Renal pelvis (tissue), 4 donors: Measurements from ENCODE around the gene LUC7L3. TPM values are rescaled to one million over a fixed set of nuclear protein-coding genes. Genes with fewer than 3 reads are reported as not detected.
A peak's percentile ranks its signal among the peaks of the same experiment; 100 is the strongest.
"Not testable (repeated sequence)": the region's sequence is repeated elsewhere in the genome, so short reads cannot be mapped to it uniquely, and the experiment has no call there.

Experiments
- DNase-seq: peaks from one replicate; pipeline ENCODE4 v3.0.0-alpha.2; 2013
- polyA plus RNA-seq, 3 donors: library from polyadenylated mRNA; unstranded; fragments of 120-200 nt; gene quantifications; one replicate each; pipeline ENCODE4 v1.2.1, GENCODE V29; 2013; ENCODE audit not compliant: insufficient read length in 3 of 3

Gene LUC7L3
- polyA plus RNA-seq, 3 donors, result 539 to 647 (median 601) TPM

DNA sequence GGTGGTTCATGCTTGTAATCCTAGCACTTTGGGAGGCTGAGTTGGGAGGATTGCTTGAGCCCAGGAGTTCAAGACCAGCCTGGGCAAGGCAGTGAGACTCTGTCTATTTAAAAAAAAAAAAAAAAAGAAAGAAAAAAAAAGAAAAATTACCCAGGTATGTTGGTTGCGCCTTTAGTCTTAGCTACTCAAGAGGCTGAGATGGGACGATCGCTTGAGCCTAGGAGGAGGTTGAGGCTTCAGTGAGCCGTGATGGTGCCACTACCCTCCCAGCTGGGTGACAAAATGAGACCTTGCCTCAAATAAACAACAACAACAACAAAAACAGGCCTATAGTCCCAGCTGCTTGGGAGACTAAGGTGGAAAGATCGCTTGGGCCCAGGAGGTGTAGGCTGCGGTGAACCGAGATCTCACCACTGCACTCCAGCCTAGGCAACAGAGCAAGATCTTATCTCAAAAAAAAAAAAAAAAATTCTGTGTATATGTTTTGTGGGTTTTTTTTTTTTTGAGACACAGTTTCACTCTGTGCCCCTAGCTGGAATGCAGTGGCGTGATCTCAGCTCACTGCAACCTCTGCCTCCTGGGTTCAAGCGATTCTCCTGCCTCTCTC, 60.4 kb downstream of the LUC7L3 start:
- no peak for DNase-seq

DNA sequence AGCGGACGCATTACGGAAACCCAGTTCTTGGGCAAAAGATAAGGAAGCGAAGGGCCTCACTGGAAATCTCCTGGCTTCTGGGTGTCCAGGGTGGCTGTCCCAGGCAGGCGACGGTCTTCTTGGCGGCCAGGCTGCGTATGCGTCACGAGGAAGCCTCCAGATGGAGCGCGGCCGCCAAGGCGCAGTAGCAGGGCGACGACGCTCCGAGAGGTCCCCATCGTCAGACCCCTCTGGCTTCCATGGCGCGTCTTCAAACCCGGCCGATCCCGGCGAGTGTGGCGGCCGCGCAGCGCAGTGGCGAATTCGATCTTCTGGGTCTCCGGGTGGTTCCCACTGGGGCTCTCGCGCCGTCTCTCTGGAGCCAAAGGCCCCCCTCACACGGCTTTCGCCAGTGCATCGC, 61.8 kb downstream of the LUC7L3 start:
- DNase-seq, result no peak

DNA sequence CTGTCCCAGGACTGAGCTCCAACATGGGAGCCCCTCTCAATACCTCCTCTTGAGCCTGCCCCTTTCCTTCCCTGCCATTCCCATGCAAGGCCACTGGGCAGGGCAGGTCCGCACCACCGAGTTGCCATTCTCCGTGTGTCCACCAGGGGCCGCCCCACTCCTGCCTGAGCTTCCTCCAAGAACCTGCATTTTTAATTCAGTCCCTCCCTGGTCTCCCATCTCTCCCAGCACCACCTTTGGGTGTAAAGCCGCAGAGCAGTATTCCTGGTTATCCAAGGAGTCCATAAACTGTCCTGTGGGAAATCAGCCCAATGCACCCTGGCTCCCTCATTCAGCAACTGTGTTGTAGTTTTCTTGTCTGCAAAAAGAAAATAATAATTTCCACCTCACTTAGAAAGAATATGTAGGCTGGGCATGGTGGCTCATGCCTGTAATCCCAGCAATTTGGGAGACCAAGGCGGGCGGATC, 63.8 kb downstream of the LUC7L3 start:
- DNase-seq, result peak; percentile 78

DNA sequence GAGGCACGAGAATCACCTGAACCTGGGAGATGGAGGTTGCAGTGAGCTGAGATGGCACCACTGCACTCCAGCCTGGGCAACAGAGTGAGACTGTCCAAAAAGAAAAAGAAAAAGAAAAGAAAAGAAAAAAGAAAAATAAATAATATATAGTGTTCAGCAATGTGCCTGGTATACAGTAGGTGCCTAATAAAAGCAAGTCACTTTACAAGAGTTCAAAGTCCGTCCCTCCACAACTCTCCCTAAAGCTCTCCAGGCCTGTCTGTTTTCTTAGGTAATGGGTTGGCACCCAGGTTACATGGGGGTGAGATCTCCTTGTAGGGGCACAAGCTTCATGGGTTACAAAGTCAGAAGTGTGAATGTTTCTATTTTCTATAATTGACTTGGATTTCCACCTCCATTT, 64.5 kb downstream of the LUC7L3 start:
- no peak for DNase-seq

DNA sequence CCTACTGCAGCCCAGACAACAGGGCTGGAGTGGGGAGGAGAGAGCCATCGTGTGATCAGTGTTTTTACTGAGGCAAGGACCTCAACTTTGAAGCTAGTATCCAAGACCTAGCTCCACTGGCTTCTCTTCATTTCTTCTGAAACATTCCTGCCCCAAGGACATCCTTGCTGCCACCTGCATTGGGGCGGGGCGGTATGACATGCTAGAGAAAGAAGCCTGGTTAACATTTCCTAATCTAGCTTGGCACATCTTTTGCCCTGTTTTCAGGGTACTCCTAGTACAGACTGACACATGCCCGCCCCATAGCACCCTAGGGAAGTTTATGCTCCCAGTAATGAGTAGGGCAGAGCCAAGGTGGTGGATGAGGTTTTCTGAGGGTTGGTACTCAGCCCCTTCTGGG, 65.7 kb downstream of the LUC7L3 start:
- no peak for DNase-seq

DNA sequence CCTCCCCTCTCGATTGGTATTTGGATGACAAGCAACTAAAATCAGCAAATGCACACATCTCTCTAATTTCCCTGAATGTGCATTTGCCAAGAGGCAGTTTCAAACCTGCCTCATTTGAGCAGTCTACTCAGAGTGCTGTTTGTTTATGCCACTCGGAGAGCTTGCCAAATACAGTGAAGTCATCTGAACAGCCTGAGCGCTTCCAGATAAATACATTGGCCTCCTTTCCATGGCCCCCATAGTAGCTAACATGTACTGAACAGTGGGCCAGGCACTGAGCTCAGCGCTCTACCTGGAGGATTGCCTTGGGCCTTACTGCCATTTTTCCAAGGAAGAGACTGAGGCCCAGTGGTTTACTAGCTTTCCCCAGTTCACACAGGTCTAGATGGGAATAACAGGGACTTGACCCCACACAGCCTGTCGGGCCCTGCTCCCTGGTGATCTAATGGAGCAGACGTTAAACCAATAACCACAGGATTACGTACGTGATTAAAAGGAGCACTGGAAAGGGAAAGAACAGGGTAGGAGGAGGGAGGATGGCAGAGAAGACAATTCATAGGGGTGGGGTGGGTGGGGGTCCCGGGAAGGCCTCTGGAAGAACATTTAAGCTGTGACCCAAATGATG, 66.7 kb downstream of the LUC7L3 start:
- DNase-seq, result no peak

DNA sequence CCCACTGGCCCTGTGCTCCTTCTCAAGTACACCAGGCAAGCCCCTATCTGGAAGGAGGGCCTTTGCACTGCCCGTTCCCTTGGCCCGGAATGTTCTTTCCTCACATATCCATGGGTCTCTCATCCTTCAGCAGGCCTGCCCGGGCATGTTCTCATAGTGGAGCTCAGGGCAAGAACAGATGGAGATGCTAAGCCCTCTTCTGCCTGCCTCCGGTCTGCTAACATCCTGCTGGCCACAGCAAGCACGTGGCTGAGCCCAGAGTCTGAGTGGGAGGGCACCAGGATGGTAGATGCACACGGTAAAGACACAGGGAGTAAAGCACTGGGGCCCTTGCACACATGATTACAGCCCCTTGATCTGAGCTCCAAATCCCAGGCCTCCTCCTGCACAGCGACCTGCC, 67.7 kb downstream of the LUC7L3 start:
- DNase-seq, result no peak

DNA sequence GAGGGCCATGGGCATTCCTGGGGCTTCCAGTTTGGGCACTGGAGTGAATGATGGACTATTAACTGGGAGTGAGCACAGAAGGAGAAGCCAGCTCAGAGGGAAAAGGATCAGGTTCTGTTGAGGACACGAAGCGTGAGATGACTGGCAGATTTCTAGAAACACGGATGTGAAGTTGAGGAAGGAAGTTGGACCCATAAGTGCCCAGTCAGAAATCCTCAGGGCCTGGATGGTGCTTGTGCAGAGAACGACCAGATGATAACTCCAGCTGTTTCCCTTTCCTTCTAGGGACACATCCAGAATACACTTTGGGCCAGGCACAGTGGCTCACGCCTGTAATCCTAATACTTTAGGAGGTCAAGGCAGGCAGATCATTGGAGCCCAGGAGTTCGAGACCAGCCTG, 71.2 kb downstream of the LUC7L3 start:
- DNase-seq, result no peak

DNA sequence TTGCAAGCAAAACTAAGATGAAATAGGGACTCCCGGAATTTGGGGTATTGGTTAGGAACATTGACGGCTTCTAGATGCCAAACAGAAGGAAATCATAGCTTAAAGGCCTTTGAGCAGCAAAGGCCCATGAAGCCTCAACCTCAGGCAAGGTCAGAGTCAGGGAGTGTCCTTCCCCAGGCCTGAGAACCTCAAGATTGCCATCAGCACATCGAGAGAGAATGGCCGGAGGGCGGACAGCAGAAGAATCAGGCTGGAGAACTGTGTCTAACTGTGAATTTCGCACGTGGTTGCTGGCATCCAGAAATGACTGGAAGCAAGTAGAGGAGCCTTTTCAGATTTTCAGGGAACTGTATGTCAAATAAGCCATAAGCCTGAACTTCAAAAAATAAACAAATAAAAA, 72.7 kb downstream of the LUC7L3 start:
- no peak for DNase-seq

DNA sequence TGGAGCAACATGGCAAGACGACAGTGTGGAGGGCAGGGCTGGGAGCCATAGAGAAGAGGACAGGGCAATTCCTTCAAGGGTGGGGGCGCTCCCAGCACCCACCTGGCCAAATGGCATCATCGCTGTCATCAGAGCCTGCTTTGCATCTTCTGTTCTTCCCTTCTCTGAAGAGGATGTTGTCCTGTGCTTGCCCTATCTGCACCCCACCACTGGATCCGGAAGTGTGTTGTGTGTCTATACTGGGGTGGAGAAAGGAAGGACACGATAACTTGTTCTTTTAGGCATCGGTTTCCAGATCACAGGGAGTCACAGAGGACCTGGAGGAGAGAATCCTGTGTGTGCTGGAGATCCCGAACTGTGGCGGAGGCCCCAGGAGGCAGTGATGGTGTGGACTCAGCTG, 73.6 kb downstream of the LUC7L3 start:
- DNase-seq, result no peak

DNA sequence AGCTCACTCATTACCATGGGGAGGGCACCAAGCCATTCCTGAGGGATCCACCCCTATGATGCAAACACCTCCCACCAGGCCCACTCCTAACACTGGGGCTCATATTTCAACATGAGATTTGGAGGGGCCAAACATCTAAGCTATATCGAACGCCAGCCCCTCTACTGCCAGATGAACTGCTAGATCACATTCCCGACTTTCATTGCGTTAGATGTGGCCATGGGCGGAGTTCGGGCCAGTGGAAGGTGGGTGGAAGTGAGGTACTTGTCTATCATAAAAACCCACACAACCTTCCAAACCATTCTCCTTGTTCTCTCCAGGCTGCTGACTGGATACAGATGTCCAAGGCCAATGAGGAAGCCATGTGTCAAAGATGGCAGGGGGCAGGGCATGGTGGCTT, 75.0 kb downstream of the LUC7L3 start:
- no peak for DNase-seq

DNA sequence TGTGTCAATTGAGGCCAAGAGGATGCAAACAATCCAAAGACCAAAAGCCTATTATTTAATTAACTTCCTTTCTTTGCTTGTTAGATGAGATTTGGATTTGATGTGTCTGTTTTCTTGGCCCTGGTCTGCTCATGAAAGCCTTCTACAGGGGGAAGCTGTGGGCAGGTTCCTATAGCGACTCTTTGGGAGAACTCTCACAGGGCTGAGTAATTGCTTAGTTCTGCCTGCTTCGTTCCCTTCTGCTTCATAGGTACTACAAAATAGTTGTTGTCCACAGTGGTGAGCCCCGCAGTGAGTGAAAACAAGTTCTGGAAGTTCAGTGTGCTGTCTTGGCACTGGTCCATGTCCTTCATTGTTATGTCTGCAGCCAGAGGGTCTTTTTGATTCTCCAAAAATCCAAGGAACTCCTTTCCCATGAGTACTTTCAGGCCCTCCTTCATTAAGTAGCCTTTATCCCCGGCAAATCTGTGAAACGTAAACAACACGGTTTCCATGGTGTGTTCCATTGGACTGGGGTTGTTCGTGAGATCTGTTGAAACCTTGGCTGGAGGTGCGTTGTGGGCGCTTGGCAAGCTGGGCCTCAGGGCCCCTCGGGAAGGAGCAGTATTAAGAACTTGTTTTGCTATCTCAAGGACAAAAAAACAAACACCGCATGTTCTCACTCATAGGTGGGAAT, 77.9 kb downstream of the LUC7L3 start:
- DNase-seq, result no peak

DNA sequence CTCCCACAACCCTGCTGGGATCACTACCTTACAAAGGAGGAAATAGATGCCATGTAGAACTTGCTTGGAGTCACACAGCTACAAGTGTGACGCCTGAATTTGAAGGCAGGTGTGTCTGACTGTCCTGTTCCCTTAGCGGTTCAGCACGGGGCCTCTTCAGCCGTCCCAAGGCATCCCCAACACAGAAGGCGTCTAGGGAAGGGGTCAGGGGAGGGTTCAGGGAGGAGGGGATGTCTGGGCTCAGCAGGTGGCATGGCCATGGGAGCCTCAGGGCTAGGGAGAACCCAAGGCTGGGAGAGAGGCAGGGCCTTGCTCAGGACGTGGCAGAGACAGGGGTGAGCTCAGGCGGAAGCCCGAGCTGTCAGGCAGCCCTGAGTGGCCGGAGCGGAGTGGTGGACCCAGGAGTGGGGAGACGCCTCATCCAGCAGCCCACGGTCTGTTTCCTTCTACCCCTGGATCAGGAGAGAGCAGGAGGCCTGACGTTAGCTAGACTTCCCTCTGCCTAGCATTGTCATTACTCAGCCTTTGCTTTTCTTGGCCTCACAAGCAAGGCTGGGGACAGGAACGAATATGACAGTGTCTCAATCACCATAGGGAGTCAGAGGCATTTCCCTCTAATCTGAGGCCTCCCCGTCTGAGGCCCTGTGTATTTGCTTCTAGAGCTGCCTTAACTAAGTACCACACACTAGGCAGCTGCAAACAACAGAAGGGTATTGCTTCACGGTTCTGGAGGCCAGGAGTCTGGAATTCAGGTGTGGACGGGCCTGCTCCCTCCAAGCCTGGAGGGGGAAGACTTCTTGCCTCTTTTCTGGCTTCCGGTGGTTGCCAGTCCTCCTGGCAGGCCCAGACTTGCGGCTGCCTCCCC, 79.3 kb downstream of the LUC7L3 start:
- no peak for DNase-seq

DNA sequence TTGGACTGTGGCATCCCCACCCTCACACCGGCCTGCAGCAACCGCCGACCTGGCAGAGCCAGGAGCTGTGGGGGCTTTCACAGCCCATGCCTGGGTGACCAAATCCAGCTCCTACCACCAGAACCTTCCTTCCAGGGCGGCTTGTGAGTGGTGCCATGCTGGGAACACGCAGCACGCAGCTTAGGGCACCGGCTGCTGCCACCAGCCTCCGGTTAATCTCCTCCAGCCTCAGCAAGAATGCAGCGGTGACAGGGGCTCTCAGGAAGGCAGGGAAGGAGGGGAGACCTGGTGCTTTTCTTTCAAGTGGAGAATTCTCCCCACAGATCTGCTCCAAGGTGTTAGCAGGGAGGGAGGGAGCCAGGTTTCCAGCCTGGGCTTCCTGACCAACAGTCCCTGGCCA, 80.2 kb downstream of the LUC7L3 start:
- no peak for DNase-seq

DNA sequence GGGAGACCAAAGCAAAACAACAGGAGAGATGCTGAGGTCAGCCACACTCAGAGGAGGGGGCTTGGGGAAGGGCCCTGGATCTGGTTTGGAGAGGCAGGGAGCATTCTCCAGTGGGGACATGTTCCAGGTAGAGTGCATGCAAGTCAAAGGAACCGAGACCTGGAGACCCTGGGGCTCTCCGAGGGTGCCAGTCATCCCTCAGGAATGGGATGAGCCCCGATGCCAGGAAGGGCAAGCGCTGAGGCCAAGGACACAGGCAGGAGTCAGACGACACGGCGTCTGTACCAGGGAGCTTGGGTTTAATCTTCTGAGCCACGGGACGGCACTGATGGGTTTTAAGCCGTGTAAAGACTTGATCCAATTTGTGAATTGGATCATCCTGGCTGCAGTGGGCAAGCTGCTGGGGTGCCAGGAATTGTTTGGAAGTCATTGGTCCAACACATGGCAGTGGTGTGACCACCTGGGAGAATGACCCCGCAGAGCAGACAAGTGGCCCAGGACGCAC, 80.8 kb downstream of the LUC7L3 start:
- no peak for DNase-seq

DNA sequence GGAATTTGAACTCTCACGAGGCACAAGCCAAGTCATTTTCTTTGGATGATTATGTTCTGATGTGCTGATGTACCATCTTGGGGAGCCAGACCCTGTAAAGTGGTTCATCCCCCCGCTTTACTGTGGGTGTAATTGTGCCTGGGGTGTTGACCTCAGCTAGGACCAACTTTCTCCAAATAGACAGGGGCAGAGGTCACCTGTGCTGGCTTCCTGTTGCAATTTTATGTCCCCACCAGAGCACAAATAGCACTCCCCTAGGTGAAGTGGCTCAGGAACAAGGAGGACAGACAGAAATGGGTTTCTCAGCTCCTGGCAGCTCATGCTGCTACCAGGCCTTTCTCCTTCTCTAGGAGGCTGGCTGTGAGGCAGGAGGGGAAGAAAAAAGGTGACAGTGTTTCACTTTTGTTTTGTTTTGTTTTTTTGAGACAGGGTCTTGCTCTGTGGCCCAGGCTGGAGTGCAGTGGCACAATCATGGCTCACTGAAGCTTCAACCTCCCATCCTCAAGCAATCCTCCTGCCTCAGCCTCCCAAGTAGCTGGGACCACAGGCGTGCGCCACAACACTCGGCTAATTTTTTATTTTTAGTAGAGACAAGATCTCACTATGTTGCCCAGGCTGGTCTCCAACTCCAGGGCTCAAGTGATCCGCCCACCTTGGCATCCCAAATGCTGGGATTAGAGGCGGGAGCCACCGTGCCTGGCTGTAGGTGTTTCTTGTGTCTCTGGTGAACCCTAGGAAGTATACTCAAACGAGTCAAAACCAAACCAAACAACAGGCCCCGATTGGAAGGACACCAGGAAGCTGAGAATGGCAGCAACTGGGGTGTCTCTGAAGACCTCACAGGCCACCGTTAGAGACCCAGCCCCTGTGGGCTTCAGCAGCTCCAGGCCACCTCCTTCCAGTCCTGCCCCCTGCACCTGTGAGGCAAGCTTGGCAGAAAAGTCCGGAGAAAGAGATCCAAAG, 83.5 kb downstream of the LUC7L3 start:
- no peak for DNase-seq

DNA sequence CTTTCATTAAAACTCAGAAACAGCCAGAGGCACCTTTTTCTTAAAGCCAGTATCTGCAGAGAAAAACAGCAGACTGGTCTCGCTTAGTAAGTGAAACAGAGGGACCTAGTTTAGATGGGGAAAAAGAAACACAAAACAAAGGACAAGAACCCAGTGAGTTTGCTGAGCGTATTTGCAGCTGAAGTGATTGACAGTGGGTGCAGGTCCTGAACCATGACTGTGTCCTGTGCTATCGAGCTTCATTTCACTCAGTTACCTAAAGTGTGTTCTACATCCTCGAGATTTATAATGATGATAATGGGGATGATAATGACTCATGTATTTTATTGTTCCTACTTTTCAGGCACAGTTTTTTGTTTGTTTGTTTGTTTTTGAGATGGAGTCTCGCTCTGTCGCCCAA, 84.3 kb downstream of the LUC7L3 start:
- no peak for DNase-seq

DNA sequence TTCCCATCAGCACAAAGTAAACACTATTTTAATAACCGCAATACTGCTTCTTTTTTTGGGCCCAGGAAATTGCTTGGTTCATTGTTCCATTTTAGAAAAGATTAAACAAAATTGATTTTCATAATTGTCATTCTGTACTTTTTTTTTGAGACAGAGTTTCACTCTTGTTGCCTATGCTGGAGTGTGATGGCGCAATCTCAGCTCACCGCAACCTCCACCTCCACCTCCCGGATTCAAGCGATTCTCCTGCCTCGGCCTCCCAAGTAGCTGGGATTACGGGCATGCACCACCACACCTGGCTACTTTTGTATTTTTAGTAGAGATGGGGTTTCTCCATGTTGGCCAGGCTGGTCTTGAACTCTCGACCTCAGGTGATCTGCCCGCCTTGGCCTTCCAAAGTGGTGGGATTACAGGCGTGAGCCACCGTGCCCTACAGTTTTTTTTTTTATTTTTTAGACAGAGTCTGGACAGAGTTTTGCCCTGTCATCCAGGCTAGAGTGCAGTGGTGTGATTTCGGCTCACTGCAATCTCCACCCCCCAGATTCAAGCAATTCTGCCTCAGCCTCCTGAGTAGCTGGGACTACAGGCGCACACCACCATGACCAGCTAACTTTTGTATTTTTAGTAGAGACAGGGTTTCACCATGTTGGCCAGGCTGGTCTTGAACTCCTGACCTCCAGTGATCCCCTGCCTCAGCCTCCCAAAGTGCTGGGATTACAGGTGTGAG, 85.5 kb downstream of the LUC7L3 start:
- not testable (repeated sequence) for DNase-seq

DNA sequence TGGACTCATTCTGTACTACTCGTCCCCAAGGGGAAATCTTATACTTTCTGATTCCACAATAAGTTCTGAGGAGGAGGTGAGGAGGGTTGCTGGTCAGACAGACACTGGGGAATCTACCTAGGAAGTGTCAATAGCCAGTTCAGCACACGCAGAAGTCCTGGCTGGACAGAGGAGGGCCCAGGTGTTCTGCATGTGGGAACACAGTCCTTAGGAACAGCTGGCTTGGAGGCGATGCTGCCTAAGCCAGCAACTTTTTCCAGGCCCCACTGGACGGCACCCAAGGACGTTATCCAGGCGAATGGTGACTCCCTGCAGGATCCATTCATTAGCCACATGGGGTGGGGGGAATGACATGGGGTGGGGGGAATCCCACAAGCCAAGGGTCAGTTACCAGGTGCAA, 86.1 kb downstream of the LUC7L3 start:
- no peak for DNase-seq
